SU-DHL-6 (cell line): ENCODE measurements around the gene HEATR1.

Experiments used
- EZH2phosphoT487 ChIP-seq: fragments of 200-600 bp; sonication (generic), shearing (Covaris generic); conservative IDR thresholded peaks from 2 replicates; pipeline ENCODE4 v1.6.1; 2018; ENCODE audit warnings: mild to moderate bottlenecking, antibody characterized with exemption, low read length, moderate library complexity, mixed read lengths
- TF ChIP-seq, protein P1 (sequence below): fragments of 200-600 bp; sonication (generic); IDR thresholded peaks from one replicate; pipeline ENCODE4 v1.5.1; 2017; ENCODE audit warnings: antibody characterized with exemption, mild to moderate bottlenecking, low read length, moderate library complexity; ENCODE audit not compliant: insufficient read depth, poor library complexity, severe bottlenecking

DNA sequence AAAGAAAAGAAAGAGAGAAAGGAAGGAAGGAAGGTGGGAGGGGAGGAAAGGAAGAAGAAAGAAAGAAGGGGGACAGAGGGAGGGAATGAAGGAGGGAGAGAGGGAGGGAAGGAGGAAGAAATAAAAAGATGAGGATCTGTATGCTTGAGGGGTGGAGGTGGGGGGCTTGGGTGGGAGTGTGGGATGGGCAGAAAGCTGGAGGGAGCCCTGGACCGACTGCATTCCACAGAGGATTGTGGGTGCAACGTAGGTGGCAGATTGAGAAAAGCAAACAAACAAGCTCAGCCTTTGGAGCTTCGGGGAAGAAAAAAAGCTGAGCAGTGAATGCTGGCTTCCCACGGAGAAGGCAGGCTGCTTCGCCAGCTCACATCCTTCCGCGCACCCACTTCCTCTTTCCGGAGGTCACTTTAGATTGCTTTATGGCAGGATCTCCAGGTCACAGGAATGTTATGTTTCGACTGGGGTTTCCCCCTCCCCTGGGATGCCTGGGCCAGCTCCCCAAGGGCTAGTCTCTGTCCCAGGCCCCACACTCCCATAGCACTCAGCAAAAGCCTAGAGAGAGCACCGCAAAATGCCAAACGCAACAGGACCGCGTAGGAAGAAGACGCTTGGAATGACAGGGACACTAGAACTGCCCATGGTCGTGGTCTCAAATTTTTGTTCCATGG is 101.2 kb downstream of the HEATR1 start:
- TF ChIP-seq, protein P1, sequence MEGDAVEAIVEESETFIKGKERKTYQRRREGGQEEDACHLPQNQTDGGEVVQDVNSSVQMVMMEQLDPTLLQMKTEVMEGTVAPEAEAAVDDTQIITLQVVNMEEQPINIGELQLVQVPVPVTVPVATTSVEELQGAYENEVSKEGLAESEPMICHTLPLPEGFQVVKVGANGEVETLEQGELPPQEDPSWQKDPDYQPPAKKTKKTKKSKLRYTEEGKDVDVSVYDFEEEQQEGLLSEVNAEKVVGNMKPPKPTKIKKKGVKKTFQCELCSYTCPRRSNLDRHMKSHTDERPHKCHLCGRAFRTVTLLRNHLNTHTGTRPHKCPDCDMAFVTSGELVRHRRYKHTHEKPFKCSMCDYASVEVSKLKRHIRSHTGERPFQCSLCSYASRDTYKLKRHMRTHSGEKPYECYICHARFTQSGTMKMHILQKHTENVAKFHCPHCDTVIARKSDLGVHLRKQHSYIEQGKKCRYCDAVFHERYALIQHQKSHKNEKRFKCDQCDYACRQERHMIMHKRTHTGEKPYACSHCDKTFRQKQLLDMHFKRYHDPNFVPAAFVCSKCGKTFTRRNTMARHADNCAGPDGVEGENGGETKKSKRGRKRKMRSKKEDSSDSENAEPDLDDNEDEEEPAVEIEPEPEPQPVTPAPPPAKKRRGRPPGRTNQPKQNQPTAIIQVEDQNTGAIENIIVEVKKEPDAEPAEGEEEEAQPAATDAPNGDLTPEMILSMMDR: no peak
- TF ChIP-seq EZH2phosphoT487: no peak
